NCI-H748 (cell line): ENCODE results near the gene TBL1X.
A peak's percentile ranks its signal among the peaks of the same experiment; 100 is the strongest.

ENCODE experiments used
- DNase-seq: peaks from one replicate; lab custom pipeline; 2025; ENCODE audit not compliant: unreplicated experiment; lab: John Stamatoyannopoulos, UW

The TBL1X gene

GRCh38 chrX:9657590-9658256 is 192.9 kb downstream of the TBL1X start:
- no peak for DNase-seq

DNA sequence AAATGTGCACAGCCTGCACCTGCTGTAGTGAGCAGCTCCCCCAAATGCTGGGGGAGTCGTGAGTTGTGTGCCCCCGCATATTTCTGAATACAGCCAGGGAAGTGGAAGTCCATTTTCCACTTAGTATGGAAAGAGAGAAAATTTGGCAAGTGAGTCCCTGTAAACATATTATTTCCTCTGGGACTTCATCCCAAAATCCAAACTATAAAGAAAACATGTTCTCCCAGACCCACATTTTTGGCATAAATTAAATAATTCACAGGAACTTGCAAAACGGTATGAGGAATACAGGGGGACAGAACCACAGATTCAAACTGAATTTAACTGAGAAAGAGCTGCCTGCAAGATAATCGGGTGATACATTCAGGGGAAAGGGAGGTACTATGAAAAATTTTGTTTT is 193.6 kb downstream of the TBL1X start:
- no peak for DNase-seq

GRCh38 chrX:9659571-9660195 is 194.8 kb downstream of the TBL1X start:
- DNase-seq = no peak

- DNase-seq = no peak
Observed at GRCh38 chrX:9662148-9662547, 197.3 kb downstream of the TBL1X start.

DNA sequence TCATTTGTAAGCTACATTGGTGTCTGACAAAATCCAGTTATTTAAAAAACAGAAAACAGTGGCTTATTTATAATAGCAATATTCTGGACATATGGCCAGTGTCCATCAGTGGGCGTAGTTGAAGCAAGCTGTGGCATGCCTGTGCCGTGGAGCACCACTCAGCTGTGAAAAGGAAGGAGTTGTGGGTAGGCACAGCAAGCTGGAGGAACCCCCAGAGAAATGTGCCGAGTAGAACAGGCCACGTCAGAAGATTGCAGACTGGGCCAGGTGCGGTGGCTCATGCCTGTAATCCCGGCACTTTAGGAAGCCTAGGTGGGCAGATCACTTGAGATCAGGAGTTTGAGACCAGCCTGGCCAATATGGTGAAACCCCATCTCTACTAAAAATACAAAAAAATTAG is 198.4 kb downstream of the TBL1X start:
- no peak for DNase-seq

GRCh38 chrX:9664224-9664623 is 199.4 kb downstream of the TBL1X start:
- no peak for DNase-seq

- DNase-seq = no peak
Observed at GRCh38 chrX:9665113-9665512, 200.3 kb downstream of the TBL1X start.

- no peak for DNase-seq
Observed at GRCh38 chrX:9668537-9668936, 203.7 kb downstream of the TBL1X start.

GRCh38 chrX:9670136-9670814 is 205.4 kb downstream of the TBL1X start:
- DNase-seq = no peak

GRCh38 chrX:9671998-9672397 is 207.1 kb downstream of the TBL1X start:
- no peak for DNase-seq

GRCh38 chrX:9676306-9676705 is 211.4 kb downstream of the TBL1X start:
- no peak for DNase-seq

- DNase-seq = no peak
Observed at GRCh38 chrX:9676738-9677097, 211.9 kb downstream of the TBL1X start.

DNA sequence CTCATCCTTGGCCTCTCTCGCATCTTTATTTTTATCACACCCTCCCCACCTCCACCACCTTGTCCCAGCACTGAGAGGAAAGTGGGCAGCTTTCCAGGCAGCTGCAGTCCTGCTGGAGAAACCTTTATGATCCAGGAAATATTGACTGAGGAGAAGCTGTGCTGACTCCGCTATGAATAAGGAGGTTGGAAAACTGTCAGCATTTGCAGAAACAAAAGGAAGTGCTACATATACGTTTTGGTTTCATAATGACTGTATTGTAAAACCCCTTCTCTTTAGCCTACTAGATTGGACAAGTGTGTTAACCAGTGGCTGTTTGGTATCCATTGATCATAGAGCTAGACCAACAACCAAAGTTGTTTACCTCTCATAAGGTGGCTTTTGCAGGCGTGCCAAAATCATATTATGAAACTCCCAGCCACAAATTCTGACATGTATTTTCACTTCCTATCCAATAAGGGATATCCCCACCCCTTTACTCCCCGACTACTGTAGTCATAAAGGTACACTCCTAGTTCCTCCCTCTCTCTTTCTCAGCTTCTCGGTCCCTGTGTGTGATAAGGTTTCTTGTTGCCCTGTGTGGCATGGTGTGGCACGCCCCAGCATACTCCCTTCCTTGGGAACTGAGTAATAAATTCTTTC is 212.4 kb downstream of the TBL1X start:
- DNase-seq = no peak

DNA sequence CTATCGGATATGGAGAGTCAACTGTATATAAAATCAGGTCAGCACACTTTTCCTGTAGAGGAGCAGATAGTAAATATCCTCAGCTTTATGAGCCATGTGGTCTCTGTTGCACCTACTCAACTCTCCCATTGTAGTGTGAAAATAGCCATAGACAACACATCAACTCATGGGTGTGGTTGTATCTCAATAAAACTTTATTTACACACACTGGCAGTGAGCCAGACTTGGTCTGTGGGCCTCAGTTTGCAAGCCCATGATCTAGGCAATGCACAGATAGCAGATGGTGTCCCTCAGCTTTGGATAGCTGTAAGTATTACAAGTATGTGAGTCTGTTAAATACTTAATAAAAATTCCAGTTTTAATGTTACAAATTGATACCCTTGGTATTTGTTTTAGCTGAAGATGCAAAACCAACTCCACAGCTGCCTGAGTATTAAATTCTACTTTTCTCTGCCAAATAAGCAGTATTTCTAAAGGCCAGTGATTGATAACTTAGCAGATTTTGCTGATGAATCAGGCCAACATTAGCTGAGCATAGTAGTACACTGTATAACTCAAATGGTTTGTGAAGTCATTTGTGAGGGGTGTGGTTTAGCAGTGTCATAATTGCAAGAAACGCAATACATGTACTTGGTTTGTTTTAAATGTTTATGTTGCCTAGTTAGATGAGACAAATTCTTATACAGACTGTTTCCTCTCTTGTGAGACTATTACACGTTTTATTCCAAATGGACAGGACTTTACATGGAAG is 213.5 kb downstream of the TBL1X start:
- DNase-seq = peak; percentile 4

- no peak for DNase-seq
Observed at GRCh38 chrX:9681011-9681410, 216.2 kb downstream of the TBL1X start.

GRCh38 chrX:9681422-9681821 is 216.6 kb downstream of the TBL1X start:
- no peak for DNase-seq

GRCh38 chrX:9682456-9682855 is 217.6 kb downstream of the TBL1X start:
- peak; percentile 2 for DNase-seq

GRCh38 chrX:9682861-9683260 is 218.0 kb downstream of the TBL1X start:
- DNase-seq = no peak

GRCh38 chrX:9683350-9683749 is 218.5 kb downstream of the TBL1X start:
- DNase-seq = no peak

GRCh38 chrX:9687899-9688298 is 223.0 kb downstream of the TBL1X start:
- no peak for DNase-seq

- DNase-seq = no peak
Observed at GRCh38 chrX:9688833-9689232, 224.0 kb downstream of the TBL1X start.
